ENCODE data around the gene CXXC5.

DNA sequence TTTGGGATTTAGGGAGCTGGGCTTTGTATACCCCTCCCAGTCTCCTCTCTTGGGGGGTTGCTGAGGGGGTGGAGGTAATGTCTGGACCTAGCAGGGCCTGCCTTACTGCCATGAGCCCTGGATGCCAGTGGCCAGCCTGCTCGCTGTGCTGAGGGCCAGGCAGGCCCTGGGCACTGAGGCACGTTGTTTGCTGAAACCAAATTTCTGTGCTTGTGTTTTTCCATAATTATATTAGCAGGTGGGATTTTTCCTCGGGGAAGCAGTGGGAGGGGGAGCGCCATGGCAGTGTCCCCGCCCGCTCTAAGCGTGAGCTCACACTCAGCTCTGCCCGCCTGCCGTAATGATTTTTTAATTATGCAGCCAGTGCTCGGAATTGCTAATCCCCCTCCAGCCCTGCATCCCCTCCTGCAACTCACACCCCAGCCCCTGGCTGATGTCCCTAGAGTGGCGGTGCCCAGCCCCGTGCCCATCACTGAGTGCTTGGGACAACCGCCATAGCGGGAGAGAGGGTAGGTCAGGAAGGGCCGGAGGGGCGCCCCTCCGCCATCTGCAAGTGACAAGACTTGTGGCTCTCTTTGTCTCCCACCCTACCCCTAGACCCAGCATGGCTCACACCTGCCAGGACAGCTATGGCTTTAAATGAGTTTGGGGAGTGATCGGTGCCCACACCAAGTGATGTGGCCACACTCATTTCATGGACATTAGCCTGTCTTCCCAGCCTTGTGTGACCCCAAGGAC, 20.9 kb downstream of the CXXC5 start:
- TF ChIP-seq PTRF (tag; IDR thresholded peaks at IDR 0.05) = no peak
- TF ChIP-seq HDAC6 (IDR thresholded peaks at IDR 0.05; ENCODE audit: low read depth, low read length) = no peak
- TF ChIP-seq, protein P1, sequence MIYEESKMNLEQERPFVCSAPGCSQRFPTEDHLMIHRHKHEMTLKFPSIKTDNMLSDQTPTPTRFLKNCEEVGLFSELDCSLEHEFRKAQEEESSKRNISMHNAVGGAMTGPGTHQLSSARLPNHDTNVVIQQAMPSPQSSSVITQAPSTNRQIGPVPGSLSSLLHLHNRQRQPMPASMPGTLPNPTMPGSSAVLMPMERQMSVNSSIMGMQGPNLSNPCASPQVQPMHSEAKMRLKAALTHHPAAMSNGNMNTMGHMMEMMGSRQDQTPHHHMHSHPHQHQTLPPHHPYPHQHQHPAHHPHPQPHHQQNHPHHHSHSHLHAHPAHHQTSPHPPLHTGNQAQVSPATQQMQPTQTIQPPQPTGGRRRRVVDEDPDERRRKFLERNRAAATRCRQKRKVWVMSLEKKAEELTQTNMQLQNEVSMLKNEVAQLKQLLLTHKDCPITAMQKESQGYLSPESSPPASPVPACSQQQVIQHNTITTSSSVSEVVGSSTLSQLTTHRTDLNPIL (CRISPR knock-in tag; IDR thresholded peaks at IDR 0.05) = no peak
- TF ChIP-seq, protein P2, sequence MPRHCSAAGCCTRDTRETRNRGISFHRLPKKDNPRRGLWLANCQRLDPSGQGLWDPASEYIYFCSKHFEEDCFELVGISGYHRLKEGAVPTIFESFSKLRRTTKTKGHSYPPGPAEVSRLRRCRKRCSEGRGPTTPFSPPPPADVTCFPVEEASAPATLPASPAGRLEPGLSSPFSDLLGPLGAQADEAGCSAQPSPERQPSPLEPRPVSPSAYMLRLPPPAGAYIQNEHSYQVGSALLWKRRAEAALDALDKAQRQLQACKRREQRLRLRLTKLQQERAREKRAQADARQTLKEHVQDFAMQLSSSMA (CRISPR knock-in tag; IDR thresholded peaks at IDR 0.05) = no peak

Data from K562 (cell line).